Prostate gland (tissue), 2 donors: ENCODE results near the gene FOXF1.

Source experiments
- CTCF ChIP-seq, 4 experiments: fragments of 200-600 bp in 2 of 4; fragments of 450-650 bp in 2 of 4; sonication (generic) in 2 of 4; IDR thresholded peaks; 1 replicate in 3 of 4; 2 replicates in 1 of 4; pipeline ENCODE4 v1.5.1; 2016 to 2019; ENCODE audit warnings: antibody characterized with exemption in 4 of 4, mild to moderate bottlenecking in 2 of 4, moderate library complexity in 2 of 4
- POLR2A ChIP-seq: fragments of 450-650 bp; IDR thresholded peaks from one replicate; pipeline ENCODE4 v1.6.1; 2016; ENCODE audit warnings: antibody characterized with exemption, mild to moderate bottlenecking
- POLR2AphosphoS5 ChIP-seq: sonication (generic); formaldehyde crosslinking; IDR thresholded peaks from one replicate; pipeline ENCODE4 v1.6.1; 2017; ENCODE audit warnings: antibody characterized with exemption

GRCh38 chr16:86461037-86461436, 49.3 kb upstream of the FOXF1 start:
- TF ChIP-seq CTCF (IDR thresholded peaks at IDR 0.05) (no peak), POLR2AphosphoS5 (no peak), POLR2A (no peak)
